ENCODE measurements around the gene BEND6. TPM values are rescaled to one million over a fixed set of nuclear protein-coding genes. Genes with fewer than 3 reads are reported as not detected.
A peak's percentile ranks its signal among the peaks of the same experiment; 100 is the strongest.

The BEND6 gene, protein sequence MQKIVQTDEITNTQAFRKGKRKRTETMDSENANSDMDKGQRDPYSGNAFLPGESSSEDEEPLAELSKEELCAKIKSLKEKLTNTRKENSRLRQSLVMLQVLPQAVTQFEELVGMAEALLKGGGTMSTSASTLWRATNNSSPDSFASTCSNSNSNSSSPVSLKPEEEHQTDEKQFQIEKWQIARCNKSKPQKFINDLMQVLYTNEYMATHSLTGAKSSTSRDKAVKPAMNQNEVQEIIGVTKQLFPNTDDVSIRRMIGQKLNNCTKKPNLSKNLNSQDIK
- total RNA-seq (2014; rRNA removed; shearing (Covaris generic); ENCODE audit: low replicate concordance) = not detected in 2 replicates

DNA sequence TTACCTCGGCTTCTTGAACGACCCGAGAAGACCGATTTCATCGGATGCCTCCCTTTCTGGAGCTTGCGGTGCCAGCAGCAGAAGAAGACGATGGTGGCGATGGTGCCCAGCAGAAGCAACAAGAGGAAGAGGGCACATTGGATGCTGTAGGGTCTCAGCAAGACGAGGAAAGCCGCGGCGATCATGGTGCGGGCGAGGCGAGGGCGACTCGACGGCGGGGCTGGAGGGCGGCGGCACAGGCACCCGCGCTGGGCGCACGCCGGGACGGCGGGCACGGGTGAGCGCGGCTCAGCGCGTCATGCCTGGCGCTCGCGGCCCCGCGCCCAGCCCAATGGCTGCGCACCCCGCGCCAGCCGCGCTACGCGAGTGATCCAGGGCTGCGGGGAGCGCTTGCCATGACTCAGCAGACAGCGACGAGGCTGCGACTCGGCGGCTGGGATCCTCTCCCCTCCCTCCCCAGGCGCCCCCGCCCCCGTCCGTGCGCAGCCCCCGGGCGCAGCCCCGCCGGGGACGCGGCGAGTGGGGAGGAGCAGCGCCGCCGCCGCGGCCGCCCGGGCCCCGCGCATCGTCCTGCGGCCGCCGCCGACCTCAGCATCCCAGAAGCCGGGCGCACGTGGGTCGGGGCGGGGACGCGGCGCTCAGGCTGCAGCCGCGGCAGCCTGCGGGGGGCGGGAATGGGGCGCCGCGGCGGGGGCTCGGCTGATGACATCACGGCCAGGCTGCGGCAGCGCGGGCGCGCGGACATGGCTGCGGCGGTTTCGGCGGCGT lies at the start of gene BEND6:
BEND6 (plus strand) TSS at position 705 of the 768 bp plus-strand sequence. CDS start 26,704 bp downstream, outside the sequence.
- peak within 1 kb of the TSS; percentile 50 for H3K9ac ChIP-seq (ENCODE audit: low read length)
- peaks cover 18% of the 10 kb centered on the region for H3K4me1 ChIP-seq (ENCODE audit: low read length)
- H3K4me3 ChIP-seq (ENCODE audit: low read length) = peak within 1 kb of the TSS; percentile 65
- no peaks in the 10 kb centered on the region for H3K27me3 ChIP-seq (ENCODE audit: low read length)
- H3K9me2 ChIP-seq (replicated peaks; ENCODE audit: insufficient read depth, low read length) = no peaks in the 10 kb centered on the region
- DNase-seq = no peak
- peak within 1 kb of the TSS; percentile 85 for H2AFZ ChIP-seq (ENCODE audit: low read length)
- no peaks in the 10 kb centered on the region for H3K79me2 ChIP-seq (ENCODE audit: low read length)
- H3K36me3 ChIP-seq (ENCODE audit: insufficient read depth, low read length) = no peaks in the 10 kb centered on the region
- peak within 1 kb of the TSS; percentile 77 for H3K4me2 ChIP-seq (ENCODE audit: low read depth, low read length, poor library complexity, severe bottlenecking)
- H4K20me1 ChIP-seq (ENCODE audit: insufficient read depth, low read depth, low read length) = no peaks in the 10 kb centered on the region
- no peaks in the 10 kb centered on the region for H3K9me3 ChIP-seq (ENCODE audit: low read length)
- no peak within 1 kb of the TSS for H3K27ac ChIP-seq (ENCODE audit: low read length)

DNA sequence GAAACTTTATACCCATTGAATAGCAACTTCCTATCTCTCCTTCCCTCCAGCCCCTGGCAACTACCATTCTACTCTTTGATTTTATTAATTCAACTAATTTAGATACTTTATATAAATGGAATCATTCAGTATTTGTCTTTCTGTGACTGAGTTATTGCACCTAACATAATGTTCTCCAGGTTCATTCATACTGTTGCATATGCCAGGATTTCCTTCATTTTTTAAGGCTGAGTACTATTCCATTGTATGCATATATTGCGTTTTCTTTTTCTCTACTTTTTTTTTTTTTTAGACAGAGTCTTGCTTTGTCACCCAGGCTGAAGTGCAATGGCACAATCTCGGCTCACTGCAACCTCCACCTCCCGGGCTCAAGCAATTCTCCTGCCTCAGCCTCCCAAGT lies 49.5 kb upstream of the BEND6 start:
- no peaks in the 10 kb centered on the region for H3K79me2 ChIP-seq (ENCODE audit: low read length)
- H2AFZ ChIP-seq (ENCODE audit: low read length) = no peak overlapping the region
- DNase-seq = no peak
- H3K9ac ChIP-seq (ENCODE audit: low read length) = no peak overlapping the region
- H4K20me1 ChIP-seq (ENCODE audit: insufficient read depth, low read depth, low read length) = no peaks in the 10 kb centered on the region
- H3K9me3 ChIP-seq (ENCODE audit: low read length) = no peaks in the 10 kb centered on the region
- H3K9me2 ChIP-seq (replicated peaks; ENCODE audit: insufficient read depth, low read length) = no peaks in the 10 kb centered on the region
- no peak overlapping the region for H3K4me3 ChIP-seq (ENCODE audit: low read length)
- H3K4me1 ChIP-seq (ENCODE audit: low read length) = no peaks in the 10 kb centered on the region
- no peak overlapping the region for H3K27ac ChIP-seq (ENCODE audit: low read length)
- no peak overlapping the region for H3K4me2 ChIP-seq (ENCODE audit: low read depth, low read length, poor library complexity, severe bottlenecking)
- H3K36me3 ChIP-seq (ENCODE audit: insufficient read depth, low read length) = no peaks in the 10 kb centered on the region
- no peaks in the 10 kb centered on the region for H3K27me3 ChIP-seq (ENCODE audit: low read length)

DNA sequence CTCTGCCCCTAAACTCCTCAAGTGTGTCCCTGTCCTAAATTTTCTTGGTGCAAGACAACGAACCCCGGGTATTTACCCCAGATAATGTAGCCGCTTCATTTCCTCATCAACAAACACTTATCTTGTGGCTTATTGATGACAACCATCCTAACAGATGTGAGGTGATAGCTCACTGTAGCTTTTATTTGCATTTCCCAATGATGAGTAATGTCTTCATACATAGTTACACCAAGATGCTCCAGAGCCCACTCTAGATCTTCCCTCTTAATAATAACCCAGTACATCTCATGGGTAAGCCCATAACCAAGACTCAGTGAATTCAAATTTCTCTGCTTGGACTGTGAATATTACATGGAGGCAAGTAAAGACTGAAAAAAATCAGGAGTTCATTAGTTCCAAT lies 48.2 kb upstream of the BEND6 start:
- no peak overlapping the region for H3K27ac ChIP-seq (ENCODE audit: low read length)
- H2AFZ ChIP-seq (ENCODE audit: low read length) = no peak overlapping the region
- H3K27me3 ChIP-seq (ENCODE audit: low read length) = no peaks in the 10 kb centered on the region
- no peaks in the 10 kb centered on the region for H3K9me2 ChIP-seq (replicated peaks; ENCODE audit: insufficient read depth, low read length)
- no peaks in the 10 kb centered on the region for H4K20me1 ChIP-seq (ENCODE audit: insufficient read depth, low read depth, low read length)
- H3K79me2 ChIP-seq (ENCODE audit: low read length) = no peaks in the 10 kb centered on the region
- no peak overlapping the region for H3K4me3 ChIP-seq (ENCODE audit: low read length)
- no peak for DNase-seq
- H3K4me1 ChIP-seq (ENCODE audit: low read length) = no peaks in the 10 kb centered on the region
- H3K9ac ChIP-seq (ENCODE audit: low read length) = no peak overlapping the region
- H3K36me3 ChIP-seq (ENCODE audit: insufficient read depth, low read length) = no peaks in the 10 kb centered on the region
- H3K4me2 ChIP-seq (ENCODE audit: low read depth, low read length, poor library complexity, severe bottlenecking) = no peak overlapping the region
- no peaks in the 10 kb centered on the region for H3K9me3 ChIP-seq (ENCODE audit: low read length)

DNA sequence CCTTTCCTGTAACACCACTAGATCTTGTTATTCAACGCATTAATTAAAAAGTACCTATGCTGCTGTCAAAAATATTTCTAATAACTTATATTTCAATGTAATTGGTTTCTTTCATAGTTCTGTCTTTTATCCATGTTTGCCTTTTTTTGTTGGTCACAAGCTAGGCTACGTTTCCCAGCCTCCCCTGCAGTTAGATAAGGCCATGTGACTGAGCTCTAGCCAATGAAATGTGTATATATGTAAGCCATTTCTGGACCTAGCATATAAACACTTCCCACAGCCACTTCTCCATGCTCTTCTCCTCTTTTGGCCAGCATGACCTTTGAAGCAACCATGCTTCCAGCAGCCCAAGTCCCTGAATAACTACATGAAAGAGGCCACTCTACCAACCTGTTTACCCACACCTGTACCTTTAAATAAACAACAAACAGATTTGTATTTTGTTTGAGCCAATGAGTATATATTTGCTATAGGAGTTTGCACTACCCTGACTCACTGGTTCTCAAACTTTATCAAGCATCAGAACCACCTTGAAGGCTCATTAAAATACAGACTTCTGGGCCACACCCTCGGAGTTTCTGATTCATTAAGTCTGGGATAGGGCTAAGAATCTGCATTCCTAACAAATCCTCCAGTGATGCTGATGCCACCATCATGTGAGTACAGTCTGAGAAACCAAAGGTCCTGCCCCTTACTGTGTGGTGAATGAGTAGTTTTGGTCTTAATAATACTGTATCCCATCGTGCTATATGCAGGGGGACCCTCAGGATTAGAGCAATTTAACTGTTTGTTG lies 45.6 kb upstream of the BEND6 start:
- Histone ChIP-seq H2AFZ (ENCODE audit: low read length) (no peak overlapping the region), H3K79me2 (ENCODE audit: low read length) (no peaks in the 10 kb centered on the region), H3K9me2 (replicated peaks; ENCODE audit: insufficient read depth, low read length) (no peaks in the 10 kb centered on the region), H4K20me1 (ENCODE audit: insufficient read depth, low read depth, low read length) (no peaks in the 10 kb centered on the region), H3K4me3 (ENCODE audit: low read length) (no peak overlapping the region), H3K9ac (ENCODE audit: low read length) (no peak overlapping the region), H3K4me2 (ENCODE audit: low read depth, low read length, poor library complexity, severe bottlenecking) (no peak overlapping the region), H3K9me3 (ENCODE audit: low read length) (no peaks in the 10 kb centered on the region), H3K4me1 (ENCODE audit: low read length) (no peaks in the 10 kb centered on the region), H3K27ac (ENCODE audit: low read length) (no peak overlapping the region), H3K36me3 (ENCODE audit: insufficient read depth, low read length) (no peaks in the 10 kb centered on the region), H3K27me3 (ENCODE audit: low read length) (no peaks in the 10 kb centered on the region)
- DNase-seq = no peak

DNA sequence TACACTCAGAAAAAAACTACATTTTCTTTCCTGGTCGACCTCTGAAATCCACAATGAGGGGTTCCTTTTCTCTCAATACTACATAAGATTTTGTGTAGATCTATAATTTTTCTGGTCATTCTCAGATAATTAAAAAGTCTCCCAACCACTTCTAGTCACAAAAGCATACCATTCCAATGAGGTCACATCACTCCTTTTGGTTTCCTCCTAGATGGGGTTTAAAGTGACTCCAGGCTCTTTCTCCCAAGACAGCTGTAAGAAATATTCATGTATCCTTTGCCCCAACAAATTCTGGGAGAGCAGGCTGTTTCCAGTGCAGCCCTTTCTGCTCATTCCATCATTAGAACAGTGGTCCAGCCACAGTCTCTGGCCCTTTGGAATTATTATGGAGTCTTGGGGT lies 43.1 kb upstream of the BEND6 start:
- H3K4me3 ChIP-seq (ENCODE audit: low read length) = no peak overlapping the region
- no peak overlapping the region for H3K4me2 ChIP-seq (ENCODE audit: low read depth, low read length, poor library complexity, severe bottlenecking)
- no peaks in the 10 kb centered on the region for H3K9me3 ChIP-seq (ENCODE audit: low read length)
- no peaks in the 10 kb centered on the region for H3K27me3 ChIP-seq (ENCODE audit: low read length)
- no peak overlapping the region for H2AFZ ChIP-seq (ENCODE audit: low read length)
- no peaks in the 10 kb centered on the region for H3K4me1 ChIP-seq (ENCODE audit: low read length)
- H3K79me2 ChIP-seq (ENCODE audit: low read length) = no peaks in the 10 kb centered on the region
- H3K9ac ChIP-seq (ENCODE audit: low read length) = no peak overlapping the region
- no peaks in the 10 kb centered on the region for H4K20me1 ChIP-seq (ENCODE audit: insufficient read depth, low read depth, low read length)
- H3K36me3 ChIP-seq (ENCODE audit: insufficient read depth, low read length) = no peaks in the 10 kb centered on the region
- H3K27ac ChIP-seq (ENCODE audit: low read length) = no peak overlapping the region
- H3K9me2 ChIP-seq (replicated peaks; ENCODE audit: insufficient read depth, low read length) = no peaks in the 10 kb centered on the region
- DNase-seq = no peak

DNA sequence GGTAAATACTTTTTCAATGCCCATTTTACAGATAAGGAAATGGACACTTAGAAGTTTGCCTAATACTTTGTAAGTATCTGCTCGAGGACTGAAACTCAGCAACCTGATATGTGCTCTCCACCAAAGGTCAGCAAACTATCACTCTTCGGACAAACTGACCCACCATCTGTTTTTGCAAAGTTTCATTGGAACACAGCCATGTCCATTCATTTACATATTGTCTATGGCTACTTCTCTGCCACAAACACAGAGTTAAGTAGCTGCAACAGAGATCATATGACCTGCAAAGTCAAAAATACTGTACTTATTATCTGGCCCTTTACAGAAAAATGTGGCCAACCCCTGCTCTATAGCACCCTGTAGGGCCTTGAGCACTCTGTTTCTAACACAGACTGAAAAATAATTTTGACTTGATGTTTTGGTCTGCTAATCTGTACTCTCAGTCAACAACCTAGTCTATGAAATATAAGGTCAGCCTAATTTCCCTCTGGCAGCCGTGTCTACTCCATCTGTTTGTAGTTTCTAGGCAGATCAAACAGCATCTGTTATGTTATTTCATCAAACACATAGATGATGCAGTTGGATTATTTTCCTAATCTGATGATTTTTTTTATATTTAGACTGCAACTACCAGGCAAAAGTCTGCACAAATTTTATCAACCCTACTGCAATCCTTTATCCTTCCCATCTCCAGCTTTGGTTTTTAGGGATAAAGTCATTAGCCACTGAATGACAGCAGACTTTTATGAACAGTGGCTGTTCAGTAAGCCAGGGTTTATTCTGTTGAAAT lies 41.4 kb upstream of the BEND6 start:
- H3K36me3 ChIP-seq (ENCODE audit: insufficient read depth, low read length) = no peaks in the 10 kb centered on the region
- DNase-seq = no peak
- no peaks in the 10 kb centered on the region for H3K79me2 ChIP-seq (ENCODE audit: low read length)
- no peaks in the 10 kb centered on the region for H3K4me1 ChIP-seq (ENCODE audit: low read length)
- H3K9me3 ChIP-seq (ENCODE audit: low read length) = no peaks in the 10 kb centered on the region
- H2AFZ ChIP-seq (ENCODE audit: low read length) = no peak overlapping the region
- H3K4me2 ChIP-seq (ENCODE audit: low read depth, low read length, poor library complexity, severe bottlenecking) = no peak overlapping the region
- no peaks in the 10 kb centered on the region for H3K9me2 ChIP-seq (replicated peaks; ENCODE audit: insufficient read depth, low read length)
- no peak overlapping the region for H3K9ac ChIP-seq (ENCODE audit: low read length)
- no peak overlapping the region for H3K4me3 ChIP-seq (ENCODE audit: low read length)
- H3K27ac ChIP-seq (ENCODE audit: low read length) = no peak overlapping the region
- no peaks in the 10 kb centered on the region for H3K27me3 ChIP-seq (ENCODE audit: low read length)
- no peaks in the 10 kb centered on the region for H4K20me1 ChIP-seq (ENCODE audit: insufficient read depth, low read depth, low read length)

DNA sequence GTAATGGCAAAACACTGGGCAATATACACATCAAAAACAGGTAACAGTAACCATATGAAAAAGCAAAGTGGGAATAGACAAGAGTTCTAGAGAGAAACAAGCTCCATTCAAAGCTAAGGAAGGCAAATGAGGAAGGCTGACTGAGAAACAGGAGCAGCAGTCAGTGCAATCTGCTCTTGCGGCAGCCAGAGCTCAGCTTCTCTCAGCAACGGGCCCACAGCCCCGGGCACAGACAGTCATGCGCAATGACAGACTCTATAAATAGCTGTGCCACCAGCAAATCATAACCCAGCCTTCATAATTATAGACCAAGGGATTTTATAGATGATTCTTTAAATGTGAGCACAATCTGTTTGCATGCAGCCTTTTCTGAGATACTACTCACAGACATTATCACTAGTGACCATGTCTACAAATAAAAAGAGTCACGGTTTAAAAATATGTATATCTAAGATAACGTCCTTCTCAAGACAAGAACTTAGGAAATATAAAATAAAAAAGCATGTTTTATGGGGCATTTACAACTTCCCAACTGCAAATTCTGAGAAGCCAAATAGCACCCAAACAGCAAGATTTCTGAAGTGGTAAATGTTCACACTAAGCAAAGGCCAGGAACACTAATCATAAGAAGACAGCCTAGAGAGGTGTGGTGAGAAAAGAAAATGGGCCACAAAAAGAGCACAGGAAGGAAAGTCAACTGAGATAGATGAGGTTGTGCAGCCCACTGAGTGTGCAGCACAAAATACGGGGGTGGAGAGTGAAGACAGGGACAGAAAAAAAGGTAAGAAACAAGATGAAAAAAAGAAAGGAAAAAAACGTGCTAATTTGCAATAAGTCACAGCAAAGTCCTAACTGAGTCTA lies 39.9 kb upstream of the BEND6 start:
- H3K4me2 ChIP-seq (ENCODE audit: low read depth, low read length, poor library complexity, severe bottlenecking) = no peak overlapping the region
- H3K79me2 ChIP-seq (ENCODE audit: low read length) = no peaks in the 10 kb centered on the region
- H2AFZ ChIP-seq (ENCODE audit: low read length) = no peak overlapping the region

More for the DNA sequence above, 39.9 kb upstream of the BEND6 start:
- H4K20me1 ChIP-seq (ENCODE audit: insufficient read depth, low read depth, low read length) = no peaks in the 10 kb centered on the region
- no peaks in the 10 kb centered on the region for H3K36me3 ChIP-seq (ENCODE audit: insufficient read depth, low read length)
- no peaks in the 10 kb centered on the region for H3K27me3 ChIP-seq (ENCODE audit: low read length)
- no peaks in the 10 kb centered on the region for H3K9me2 ChIP-seq (replicated peaks; ENCODE audit: insufficient read depth, low read length)
- no peak overlapping the region for H3K27ac ChIP-seq (ENCODE audit: low read length)
- H3K4me3 ChIP-seq (ENCODE audit: low read length) = no peak overlapping the region
- no peaks in the 10 kb centered on the region for H3K9me3 ChIP-seq (ENCODE audit: low read length)
- DNase-seq = no peak
- H3K4me1 ChIP-seq (ENCODE audit: low read length) = no peaks in the 10 kb centered on the region
- H3K9ac ChIP-seq (ENCODE audit: low read length) = no peak overlapping the region
